ENCODE results near the gene PCBD2. TPM values are rescaled to one million over a fixed set of nuclear protein-coding genes. Genes with fewer than 3 reads are reported as not detected.
"Not testable (repeated sequence)": the region's sequence is repeated elsewhere in the genome, so short reads cannot be mapped to it uniquely, and the experiment has no call there.

The PCBD2 gene
- total RNA-seq, 2 experiments from 2014 or later, result 14.4 to 15.2 TPM

DNA sequence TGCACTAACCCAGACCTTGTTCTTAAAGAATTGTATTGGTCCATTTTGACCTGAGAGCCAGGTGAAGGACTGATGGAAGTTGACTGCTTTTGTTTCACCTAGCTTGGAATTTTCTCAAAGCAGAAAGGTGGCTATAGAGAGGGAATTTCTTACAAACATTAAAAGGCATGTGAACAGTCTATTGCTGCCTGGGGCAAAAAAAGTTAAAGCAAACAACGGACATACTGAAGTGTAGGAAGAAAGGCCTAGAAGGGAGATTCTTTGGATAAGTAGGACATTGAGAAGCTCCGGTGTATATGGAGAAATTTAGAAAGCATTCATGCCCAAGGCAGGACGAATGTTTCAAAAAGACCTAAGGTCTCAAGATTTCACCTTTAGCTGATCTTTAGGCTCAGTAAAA is 74.5 kb downstream of the PCBD2 start:
- ATAC-seq (ENCODE audit: low read depth), result no peak
- Mint-ChIP-seq H3K9me3 (peaks cover 31% of the 10 kb centered on the region), H3K27me3 (peaks cover 3% of the 10 kb centered on the region), H3K27ac (no peak overlapping the region), H3K4me3 (no peak overlapping the region), H3K36me3 (peaks cover 16% of the 10 kb centered on the region), H3K4me1 (peaks cover 2% of the 10 kb centered on the region)
- no peak for DNase-seq
- POLR2A ChIA-PET, result no interaction called here

DNA sequence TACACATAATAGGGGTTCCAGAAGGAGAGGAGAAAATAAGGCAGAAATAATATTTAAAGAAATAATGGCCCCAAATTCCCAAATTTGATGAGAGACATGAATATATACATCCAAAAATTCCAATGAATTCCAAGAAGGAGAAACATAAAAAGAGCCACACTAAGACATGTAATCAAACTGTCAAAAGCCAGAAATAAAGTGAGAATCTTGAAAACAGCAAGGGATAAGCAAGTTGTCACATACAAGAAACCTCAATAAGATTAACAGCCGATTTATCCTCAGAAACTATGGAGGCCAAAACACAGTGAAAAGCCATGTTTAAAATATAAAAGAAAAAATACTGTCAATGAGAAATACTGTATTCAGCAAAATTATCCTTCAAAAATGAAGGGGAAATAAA is 77.3 kb downstream of the PCBD2 start:
- ATAC-seq (ENCODE audit: low read depth) (no peak), DNase-seq (no peak)
- Mint-ChIP-seq H3K4me3 (no peak overlapping the region), H3K36me3 (peaks cover 12% of the 10 kb centered on the region), H3K4me1 (no peaks in the 10 kb centered on the region), H3K27me3 (peaks cover 3% of the 10 kb centered on the region), H3K27ac (no peak overlapping the region), H3K9me3 (peaks cover 29% of the 10 kb centered on the region)
- POLR2A ChIA-PET, result no interaction called here

DNA sequence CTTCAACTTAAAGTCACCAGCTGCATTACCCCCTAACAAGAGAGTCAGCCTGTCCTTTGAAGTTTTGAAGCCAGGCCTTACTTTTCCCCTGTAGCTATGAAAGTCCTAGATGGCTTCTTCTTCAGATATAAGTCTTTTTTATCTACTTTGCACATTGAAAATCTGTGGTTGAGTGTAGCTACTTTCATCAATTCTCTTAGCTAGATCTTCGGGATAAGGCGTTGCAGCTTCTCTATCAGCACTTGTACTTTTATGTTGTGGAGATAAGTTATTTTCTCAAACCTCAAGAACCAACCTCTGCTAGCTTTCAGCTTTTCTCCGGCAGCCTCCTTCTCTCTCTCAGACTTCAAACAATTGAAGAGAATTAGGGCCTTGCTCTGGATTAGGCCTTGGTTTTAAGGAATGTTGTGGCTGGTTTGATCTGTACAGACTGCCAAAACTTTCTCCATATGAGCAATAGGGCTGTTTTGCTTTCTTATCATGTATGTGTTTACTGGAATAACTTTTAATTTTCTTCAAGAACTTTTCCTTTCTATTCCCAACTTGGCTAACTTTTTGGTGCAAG is 84.4 kb downstream of the PCBD2 start:
- no peaks in the 10 kb centered on the region for H3K4me1 Mint-ChIP-seq
- DNase-seq (no peak), ATAC-seq (ENCODE audit: low read depth) (no peak)
- H3K27ac Mint-ChIP-seq, result no peak overlapping the region
- H3K36me3 Mint-ChIP-seq, result no peaks in the 10 kb centered on the region
- POLR2A ChIA-PET, result no interaction called here
- H3K9me3 Mint-ChIP-seq, result no peaks in the 10 kb centered on the region
- no peak overlapping the region for H3K4me3 Mint-ChIP-seq
- H3K27me3 Mint-ChIP-seq, result peaks cover 10% of the 10 kb centered on the region

DNA sequence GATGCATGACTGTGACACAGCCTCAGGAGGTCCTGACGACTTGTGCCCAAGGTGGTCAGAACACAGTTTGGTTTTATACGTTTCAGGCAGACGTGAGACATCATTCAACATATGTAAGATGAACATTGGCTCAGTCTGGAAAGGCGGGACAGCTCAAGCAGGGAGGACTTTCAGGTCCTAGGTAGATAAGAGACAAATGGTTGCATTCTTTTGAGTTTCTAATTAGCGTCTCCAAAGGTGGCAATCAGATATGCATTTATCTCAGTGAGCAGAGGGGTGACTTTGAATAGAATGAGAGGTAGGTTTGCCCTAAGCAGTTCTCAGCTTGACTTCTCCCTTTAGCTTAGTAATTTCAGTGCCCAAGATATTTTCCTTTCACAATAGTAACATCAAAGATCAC is 85.3 kb downstream of the PCBD2 start:
- H3K4me1 Mint-ChIP-seq; H3K27ac Mint-ChIP-seq; H3K36me3 Mint-ChIP-seq; H3K4me3 Mint-ChIP-seq; POLR2A ChIA-PET; H3K9me3 Mint-ChIP-seq; DNase-seq; ATAC-seq (ENCODE audit: low read depth): not testable (repeated sequence)
- peaks cover 10% of the 10 kb centered on the region for H3K27me3 Mint-ChIP-seq

DNA sequence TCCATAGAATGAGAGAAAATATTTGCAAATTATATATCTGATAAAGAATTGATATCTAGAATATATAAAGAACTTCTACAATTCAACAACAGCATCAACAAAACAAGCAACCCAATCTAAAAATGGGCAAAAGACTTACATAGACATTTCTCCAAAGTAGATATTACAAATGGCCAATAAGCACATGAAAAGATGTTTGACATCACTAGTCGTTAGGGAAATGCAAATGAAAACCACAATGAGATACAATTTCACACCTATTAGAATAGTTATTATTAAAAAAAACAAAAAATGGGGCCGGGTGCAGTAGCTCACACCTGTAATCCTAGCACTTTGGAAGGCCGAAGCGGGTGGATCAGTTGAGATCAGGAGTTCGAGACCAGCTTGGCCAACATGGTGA is 87.2 kb downstream of the PCBD2 start:
- no peak overlapping the region for H3K27ac Mint-ChIP-seq
- H3K27me3 Mint-ChIP-seq, result peaks cover 10% of the 10 kb centered on the region
- no peak for DNase-seq
- H3K36me3 Mint-ChIP-seq, result no peaks in the 10 kb centered on the region
- H3K4me3 Mint-ChIP-seq, result no peak overlapping the region
- POLR2A ChIA-PET, result interaction anchor here (0.7 kb wide), 1 partner anchor 360 kb away, joined by 4 read pairs; the partner anchor contains the start of gene SAR1B
- no peaks in the 10 kb centered on the region for H3K4me1 Mint-ChIP-seq
- no peak for ATAC-seq (ENCODE audit: low read depth)
- H3K9me3 Mint-ChIP-seq, result no peaks in the 10 kb centered on the region

DNA sequence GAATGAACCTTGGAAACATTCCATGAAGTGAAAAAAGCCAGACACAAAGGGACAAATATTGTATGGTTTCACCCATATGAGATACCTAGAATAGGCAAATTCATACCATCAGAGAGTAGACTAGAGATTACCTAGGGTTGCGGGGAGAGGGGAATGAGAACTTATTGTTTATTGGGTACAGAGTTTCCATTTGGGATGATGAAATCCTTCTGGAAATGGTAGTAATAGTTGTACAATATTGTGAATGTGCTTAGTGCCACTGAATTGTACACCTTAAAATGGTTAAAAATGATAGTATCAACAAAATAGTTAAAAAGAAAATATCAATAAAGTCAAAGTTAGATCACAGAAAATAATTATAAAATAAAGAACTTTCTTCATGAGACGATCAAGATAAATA is 88.2 kb downstream of the PCBD2 start:
- ATAC-seq (ENCODE audit: low read depth), result no peak
- POLR2A ChIA-PET, result no interaction called here
- no peaks in the 10 kb centered on the region for H3K9me3 Mint-ChIP-seq

DNA sequence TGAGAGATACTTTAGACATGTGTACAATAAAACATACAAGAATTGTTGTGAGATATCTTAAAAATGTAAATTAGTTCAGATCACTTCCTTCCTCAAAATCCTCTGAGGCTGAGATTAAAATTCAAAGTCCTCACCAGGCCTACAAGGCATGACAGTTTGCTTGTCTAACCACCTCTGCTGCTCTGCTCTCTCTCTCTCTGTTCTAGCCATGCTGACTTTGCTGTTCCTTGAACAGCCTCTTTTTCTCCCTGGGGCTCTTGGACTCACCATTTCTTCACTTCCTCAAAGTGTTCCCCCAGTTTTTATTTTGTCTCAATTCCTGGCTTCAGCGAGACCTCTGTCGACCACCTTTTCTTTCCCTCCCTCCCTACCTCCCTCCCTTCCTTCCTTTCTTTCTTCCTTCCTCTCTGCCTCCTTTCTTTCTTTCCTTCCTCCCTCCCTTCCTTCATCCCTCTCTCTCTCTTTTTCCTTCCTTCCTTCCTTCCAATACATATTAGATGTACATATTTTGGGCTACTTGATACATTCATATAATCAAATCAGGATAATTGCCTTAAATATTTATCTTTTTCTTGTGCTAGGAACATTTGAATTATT is 89.7 kb downstream of the PCBD2 start:
- no peak for ATAC-seq (ENCODE audit: low read depth)
- Mint-ChIP-seq H3K4me3 (no peak overlapping the region), H3K27me3 (no peaks in the 10 kb centered on the region), H3K9me3 (no peaks in the 10 kb centered on the region), H3K27ac (no peak overlapping the region), H3K36me3 (no peaks in the 10 kb centered on the region), H3K4me1 (no peaks in the 10 kb centered on the region)
- POLR2A ChIA-PET, result no interaction called here
- no peak for DNase-seq

More for the DNA sequence above, 88.2 kb downstream of the PCBD2 start:
- no peaks in the 10 kb centered on the region for H3K36me3 Mint-ChIP-seq
- peaks cover 8% of the 10 kb centered on the region for H3K27me3 Mint-ChIP-seq
- no peak for DNase-seq
- no peaks in the 10 kb centered on the region for H3K4me1 Mint-ChIP-seq
- H3K27ac Mint-ChIP-seq, result no peak overlapping the region
- H3K4me3 Mint-ChIP-seq, result no peak overlapping the region

DNA sequence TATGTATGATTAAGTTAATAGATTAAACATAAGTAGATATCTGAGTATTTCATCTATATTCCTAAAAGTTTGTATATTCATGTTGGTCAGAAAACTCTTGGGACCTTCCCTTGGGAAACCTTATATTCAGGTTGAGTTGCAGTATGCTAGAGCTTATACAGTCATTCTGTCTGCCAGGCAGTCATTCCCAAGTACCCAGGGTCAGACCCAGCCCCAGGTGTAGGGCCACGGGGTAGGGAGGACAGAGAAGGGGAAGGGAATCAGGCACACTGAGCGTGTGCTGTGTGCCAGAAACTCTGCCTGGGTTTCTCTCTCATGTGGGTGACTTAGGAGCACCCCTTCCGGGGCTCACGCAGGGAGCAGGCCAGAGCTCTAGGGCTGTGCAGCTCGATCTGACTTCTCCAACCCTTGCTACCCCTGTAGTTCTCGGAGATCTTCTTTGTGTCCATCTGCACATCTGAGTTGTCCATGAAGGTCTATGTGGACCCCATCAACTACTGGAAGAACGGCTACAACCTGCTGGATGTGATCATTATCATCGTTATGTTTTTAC is 91.0 kb downstream of the PCBD2 start:
- H3K9me3 Mint-ChIP-seq, result no peaks in the 10 kb centered on the region
- ATAC-seq (ENCODE audit: low read depth) (no peak), DNase-seq (no peak)
- H3K4me3 Mint-ChIP-seq, result no peak overlapping the region
- POLR2A ChIA-PET, result no interaction called here
- H3K27me3 Mint-ChIP-seq, result no peaks in the 10 kb centered on the region
- no peaks in the 10 kb centered on the region for H3K4me1 Mint-ChIP-seq
- H3K36me3 Mint-ChIP-seq, result no peaks in the 10 kb centered on the region
- no peak overlapping the region for H3K27ac Mint-ChIP-seq

DNA sequence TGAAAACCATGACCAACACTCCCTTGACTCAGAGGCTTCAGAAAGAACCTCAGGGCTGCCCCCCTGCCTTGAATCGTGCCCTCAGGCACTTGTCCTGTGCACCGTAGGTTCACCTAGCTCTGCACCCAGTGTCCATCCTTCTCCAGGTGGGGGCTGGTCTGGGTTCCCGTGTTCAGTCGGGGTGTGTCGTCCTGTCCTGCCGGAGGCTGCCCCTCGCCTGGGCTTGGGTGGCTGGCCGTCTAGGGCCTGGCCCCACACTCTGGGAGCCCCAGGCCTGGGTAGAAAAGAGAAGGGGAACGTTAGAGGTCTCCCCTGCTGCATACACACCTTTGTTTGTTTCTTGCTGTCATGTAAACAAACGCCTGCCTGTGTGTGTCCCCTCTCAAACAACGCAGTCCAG is 92.1 kb downstream of the PCBD2 start:
- Mint-ChIP-seq H3K9me3 (no peaks in the 10 kb centered on the region), H3K27me3 (no peaks in the 10 kb centered on the region), H3K27ac (no peak overlapping the region), H3K4me3 (no peak overlapping the region), H3K36me3 (no peaks in the 10 kb centered on the region), H3K4me1 (no peaks in the 10 kb centered on the region)
- no peak for ATAC-seq (ENCODE audit: low read depth)
- DNase-seq, result no peak
- POLR2A ChIA-PET, result no interaction called here

DNA sequence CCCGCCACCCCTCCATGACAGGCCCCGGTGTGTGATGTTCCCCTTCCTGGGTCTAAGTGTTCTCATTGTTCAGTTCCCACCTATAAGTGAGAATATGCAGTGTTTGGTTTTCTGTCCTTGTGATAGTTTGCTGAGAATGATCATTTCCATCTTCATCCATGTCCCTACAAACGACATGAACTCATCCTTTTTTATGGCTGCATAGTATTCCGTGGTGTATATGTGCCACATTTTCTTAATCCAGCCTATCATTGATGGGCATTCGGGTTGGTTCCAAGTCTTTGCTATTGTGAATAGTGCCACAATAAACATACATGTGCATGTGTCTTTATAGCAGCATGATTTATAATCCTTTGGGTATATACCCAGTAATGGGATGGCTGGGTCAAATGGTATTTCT is 93.1 kb downstream of the PCBD2 start:
- POLR2A ChIA-PET; H3K4me3 Mint-ChIP-seq; ATAC-seq (ENCODE audit: low read depth); H3K36me3 Mint-ChIP-seq; DNase-seq; H3K27ac Mint-ChIP-seq; H3K4me1 Mint-ChIP-seq; H3K27me3 Mint-ChIP-seq; H3K9me3 Mint-ChIP-seq: not testable (repeated sequence)

DNA sequence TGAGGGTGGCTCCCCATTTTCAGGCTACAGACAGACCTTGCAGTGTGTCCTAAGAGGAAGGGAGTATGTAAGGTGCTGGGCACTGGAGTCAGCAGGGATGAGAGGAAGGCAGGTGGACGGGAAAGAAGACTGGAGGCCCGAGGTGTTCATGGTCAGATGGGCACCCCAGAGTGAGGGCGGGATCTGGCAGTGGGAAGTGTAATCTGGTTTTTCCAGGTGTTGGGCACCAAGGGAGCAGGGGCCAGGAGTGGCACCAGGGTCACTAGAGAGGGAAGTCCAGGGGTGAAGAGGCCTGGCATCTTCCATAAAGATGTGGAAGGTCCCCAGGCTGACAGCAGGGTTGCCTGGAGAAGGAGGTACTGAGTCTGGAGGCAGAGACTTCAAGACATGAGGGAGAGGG is 99.4 kb downstream of the PCBD2 start:
- no peaks in the 10 kb centered on the region for H3K9me3 Mint-ChIP-seq
- peaks cover 4% of the 10 kb centered on the region for H3K36me3 Mint-ChIP-seq
- no peak overlapping the region for H3K4me3 Mint-ChIP-seq
- H3K27ac Mint-ChIP-seq, result no peak overlapping the region
- H3K4me1 Mint-ChIP-seq, result no peaks in the 10 kb centered on the region
- ATAC-seq (ENCODE audit: low read depth) (no peak), DNase-seq (no peak)
- H3K27me3 Mint-ChIP-seq, result peaks cover 5% of the 10 kb centered on the region
- POLR2A ChIA-PET, result no interaction called here

DNA sequence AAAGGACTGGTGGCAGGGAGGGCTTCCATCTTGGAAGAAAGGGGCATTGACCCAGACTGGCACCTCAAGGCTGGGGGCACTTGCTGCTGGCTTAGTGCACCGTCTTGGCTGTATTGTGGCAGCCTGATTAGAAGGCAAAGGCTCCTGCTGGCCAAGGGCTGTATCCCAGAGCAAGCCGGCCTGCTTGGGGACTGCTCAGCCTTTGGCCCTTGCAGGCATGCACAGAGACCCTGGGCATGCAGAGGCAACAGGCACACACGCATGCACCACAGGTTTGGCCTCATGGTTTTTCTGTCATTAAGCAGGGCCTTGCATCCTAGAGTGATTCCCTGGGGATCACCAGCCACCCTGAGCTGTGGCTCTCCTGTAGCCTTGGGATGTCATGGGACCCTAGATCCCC is 100.1 kb downstream of the PCBD2 start:
- POLR2A ChIA-PET, result no interaction called here
- DNase-seq, result no peak
- Mint-ChIP-seq H3K9me3 (no peaks in the 10 kb centered on the region), H3K4me1 (no peaks in the 10 kb centered on the region), H3K4me3 (no peak overlapping the region), H3K27ac (peak overlapping the region; percentile 48), H3K27me3 (peaks cover 5% of the 10 kb centered on the region), H3K36me3 (peaks cover 4% of the 10 kb centered on the region)
- ATAC-seq (ENCODE audit: low read depth), result no peak

DNA sequence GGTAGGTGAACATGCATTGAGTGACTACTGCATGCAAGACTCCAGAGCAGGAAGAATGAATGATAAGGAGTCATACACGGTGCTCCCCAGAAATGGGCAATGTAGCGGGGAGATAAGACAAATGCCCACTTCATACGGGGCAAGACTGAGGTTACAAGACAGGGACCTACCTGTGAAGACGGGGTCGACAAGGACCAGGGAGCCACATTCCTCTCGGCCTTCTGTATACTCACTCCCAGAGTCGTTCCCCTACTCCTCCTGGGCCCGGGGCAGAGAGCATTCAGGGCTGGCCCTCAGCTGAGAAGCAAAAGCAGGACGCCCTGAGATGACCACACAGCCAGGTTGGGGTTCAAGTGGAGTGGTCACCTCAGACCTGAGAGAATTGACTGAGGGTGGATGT is 102.4 kb downstream of the PCBD2 start:
- POLR2A ChIA-PET, result no interaction called here
- peaks cover 3% of the 10 kb centered on the region for H3K36me3 Mint-ChIP-seq
- DNase-seq, result no peak

DNA sequence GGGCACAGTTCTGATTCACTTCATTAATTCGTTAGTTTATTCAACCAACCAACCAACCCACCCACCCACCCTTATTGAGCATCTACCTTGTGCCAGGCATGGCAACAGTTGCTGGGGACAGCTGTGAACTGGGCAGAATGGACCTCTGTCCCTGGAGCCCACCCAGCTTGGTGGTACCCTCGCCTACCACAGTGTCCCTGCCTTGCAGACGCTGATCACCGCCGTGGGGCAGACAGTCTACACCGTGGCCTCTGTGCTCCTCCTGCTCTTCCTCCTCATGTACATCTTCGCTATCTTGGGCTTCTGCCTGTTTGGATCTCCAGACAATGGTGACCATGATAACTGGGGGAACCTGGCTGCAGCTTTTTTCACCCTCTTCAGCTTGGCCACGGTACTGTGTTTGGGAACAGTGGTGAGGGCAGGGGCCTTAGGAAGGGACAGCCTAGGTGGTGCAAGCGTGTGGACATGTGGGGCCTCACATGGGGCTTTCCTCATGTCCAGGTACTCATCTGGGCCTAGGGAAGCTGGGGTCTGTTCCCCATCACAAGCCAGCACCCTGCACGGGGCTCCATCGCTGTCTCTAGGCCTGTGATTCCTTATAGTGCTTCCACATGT is 102.9 kb downstream of the PCBD2 start:
- no peaks in the 10 kb centered on the region for H3K27me3 Mint-ChIP-seq

More for the DNA sequence above, 102.4 kb downstream of the PCBD2 start:
- Mint-ChIP-seq H3K4me1 (no peaks in the 10 kb centered on the region), H3K4me3 (no peak overlapping the region), H3K27ac (no peak overlapping the region), H3K9me3 (no peaks in the 10 kb centered on the region), H3K27me3 (peaks cover 5% of the 10 kb centered on the region)
- no peak for ATAC-seq (ENCODE audit: low read depth)

More for the DNA sequence above, 102.9 kb downstream of the PCBD2 start:
- POLR2A ChIA-PET, result no interaction called here
- ATAC-seq (ENCODE audit: low read depth) (no peak), DNase-seq (no peak)
- H3K4me1 Mint-ChIP-seq, result no peaks in the 10 kb centered on the region
- H3K4me3 Mint-ChIP-seq, result no peak overlapping the region
- H3K9me3 Mint-ChIP-seq, result no peaks in the 10 kb centered on the region
- no peaks in the 10 kb centered on the region for H3K36me3 Mint-ChIP-seq
- H3K27ac Mint-ChIP-seq, result no peak overlapping the region
